Measurements from ENCODE around the gene USP19.

Gene USP19

DNA sequence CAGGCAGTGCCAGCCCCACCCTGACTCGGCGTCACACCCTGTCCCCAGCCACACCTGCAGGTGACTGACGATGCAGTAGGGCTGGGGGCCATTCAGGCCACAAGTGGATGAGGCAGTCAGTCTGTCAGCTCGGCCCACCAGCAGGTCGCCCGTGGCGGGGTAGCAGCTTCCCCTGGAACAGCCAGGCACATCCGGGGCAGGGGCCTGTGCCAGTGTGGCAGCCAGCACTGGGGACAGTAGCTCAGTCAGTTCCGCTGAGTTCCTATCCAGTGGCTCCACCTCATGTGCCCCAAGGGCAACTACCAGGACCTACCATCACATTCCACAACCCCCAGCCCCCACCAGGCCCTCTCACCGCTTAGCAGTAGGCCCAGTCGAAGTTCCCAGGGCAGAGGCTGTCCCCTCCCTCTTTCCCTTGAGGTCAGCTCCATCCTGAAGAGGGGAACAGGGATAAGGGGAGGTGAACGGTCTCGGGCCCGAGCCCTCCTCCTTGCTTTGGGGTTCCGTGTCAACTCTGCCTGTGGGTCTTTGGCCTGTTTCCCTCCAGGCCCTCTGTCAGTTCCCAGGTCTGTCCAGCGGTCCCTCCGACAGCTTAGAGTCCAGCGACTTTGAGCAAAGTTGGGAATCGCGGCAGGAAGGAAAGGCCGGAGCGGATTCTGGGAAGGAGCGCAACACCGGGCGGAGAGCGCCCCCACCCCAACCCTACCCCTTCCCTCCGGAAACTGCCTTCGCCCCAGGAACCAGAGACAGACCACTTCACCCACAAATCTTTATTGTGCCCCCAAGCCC, 12.0 kb upstream of the USP19 start, which contains the start of gene LAMB2:
Gene LAMB2 (minus strand): TSS at position 614 of the 789 bp plus-strand sequence. CDS start 183 bp downstream, at position 431.
- TF ChIP-seq POLR2AphosphoS5 (IDR thresholded peaks at IDR 0.05; ENCODE audit: low read depth, low read length) (no peak), POLR2A (IDR thresholded peaks at IDR 0.05; ENCODE audit: low read depth, low read length) (no peak), TAF1 (IDR thresholded peaks at IDR 0.05; ENCODE audit: borderline replicate concordance, low read depth, low read length) (no peak)
- no peak for DNase-seq (ENCODE audit: insufficient read length)
- FAIRE-seq: no peak

DNA sequence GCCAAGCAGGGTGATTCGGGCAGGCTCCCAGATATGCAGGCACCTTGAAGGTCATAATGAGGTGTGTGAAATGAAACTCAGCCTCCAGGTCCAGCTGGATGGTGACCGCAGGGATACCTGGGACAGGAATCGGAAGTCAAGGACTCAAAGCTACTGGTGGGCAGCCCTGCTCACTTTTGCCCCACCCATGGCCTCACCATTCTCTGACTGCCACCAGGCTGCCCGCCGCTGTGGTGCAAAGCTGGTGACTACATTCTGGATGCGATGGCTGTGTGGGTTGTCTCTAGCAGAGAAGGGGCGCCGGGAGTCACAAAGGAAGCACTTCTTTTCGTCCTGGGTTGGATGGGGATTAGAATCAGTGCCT, 11.4 kb upstream of the USP19 start:
- TF ChIP-seq TAF1 (IDR thresholded peaks at IDR 0.05; ENCODE audit: borderline replicate concordance, low read depth, low read length) (no peak), POLR2A (IDR thresholded peaks at IDR 0.05; ENCODE audit: low read depth, low read length) (no peak), POLR2AphosphoS5 (IDR thresholded peaks at IDR 0.05; ENCODE audit: low read depth, low read length) (no peak)
- DNase-seq (ENCODE audit: insufficient read length): no peak
- FAIRE-seq: no peak

DNA sequence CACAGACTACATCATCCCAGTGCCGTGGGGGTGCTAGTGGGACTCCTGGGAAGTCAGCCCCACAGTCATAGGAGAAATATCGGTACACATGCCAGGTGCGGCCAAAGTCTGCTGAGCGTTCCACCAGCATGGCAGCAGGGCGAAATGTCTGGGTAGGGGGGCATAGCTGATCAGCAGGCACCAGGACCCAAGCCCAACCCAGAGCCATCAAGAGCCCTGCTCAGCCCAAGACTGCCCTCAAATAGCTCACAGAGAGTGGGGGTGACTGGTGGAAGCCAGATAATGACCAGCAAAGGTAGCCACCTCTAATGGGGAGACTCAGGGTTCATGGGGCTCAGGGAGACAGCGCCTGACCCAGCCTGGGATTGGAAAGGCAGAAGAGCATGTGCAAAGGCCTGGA, 11.0 kb upstream of the USP19 start:
- FAIRE-seq (no peak), DNase-seq (ENCODE audit: insufficient read length) (no peak)
- no peak for TF ChIP-seq POLR2A (IDR thresholded peaks at IDR 0.05; ENCODE audit: low read depth, low read length)
- TF ChIP-seq TAF1 (IDR thresholded peaks at IDR 0.05; ENCODE audit: borderline replicate concordance, low read depth, low read length): no peak
- TF ChIP-seq POLR2AphosphoS5 (IDR thresholded peaks at IDR 0.05; ENCODE audit: low read depth, low read length): no peak

DNA sequence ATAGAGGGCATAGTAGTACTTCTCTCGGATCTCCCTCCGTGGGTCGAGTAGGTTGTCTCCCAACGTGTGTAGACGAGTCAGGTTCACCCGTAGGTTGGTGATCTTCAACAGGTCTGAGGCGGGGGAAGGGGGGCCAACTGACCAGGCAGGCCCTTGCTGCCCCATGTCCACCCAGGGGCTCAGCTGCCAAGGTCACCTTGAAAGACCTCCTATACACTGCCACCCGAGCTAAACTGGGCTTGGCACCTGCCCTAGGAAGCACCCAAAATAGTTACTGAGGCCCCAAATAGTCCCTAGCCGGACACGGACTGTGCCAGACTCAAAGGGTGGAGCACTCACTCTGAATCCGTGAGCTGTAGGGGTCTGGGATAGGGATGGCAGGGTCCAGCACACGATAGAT, 10.4 kb upstream of the USP19 start:
- TF ChIP-seq POLR2AphosphoS5 (IDR thresholded peaks at IDR 0.05; ENCODE audit: low read depth, low read length): no peak
- TF ChIP-seq POLR2A (IDR thresholded peaks at IDR 0.05; ENCODE audit: low read depth, low read length): no peak
- no peak for TF ChIP-seq TAF1 (IDR thresholded peaks at IDR 0.05; ENCODE audit: borderline replicate concordance, low read depth, low read length)
- FAIRE-seq (no peak), DNase-seq (ENCODE audit: insufficient read length) (no peak)

DNA sequence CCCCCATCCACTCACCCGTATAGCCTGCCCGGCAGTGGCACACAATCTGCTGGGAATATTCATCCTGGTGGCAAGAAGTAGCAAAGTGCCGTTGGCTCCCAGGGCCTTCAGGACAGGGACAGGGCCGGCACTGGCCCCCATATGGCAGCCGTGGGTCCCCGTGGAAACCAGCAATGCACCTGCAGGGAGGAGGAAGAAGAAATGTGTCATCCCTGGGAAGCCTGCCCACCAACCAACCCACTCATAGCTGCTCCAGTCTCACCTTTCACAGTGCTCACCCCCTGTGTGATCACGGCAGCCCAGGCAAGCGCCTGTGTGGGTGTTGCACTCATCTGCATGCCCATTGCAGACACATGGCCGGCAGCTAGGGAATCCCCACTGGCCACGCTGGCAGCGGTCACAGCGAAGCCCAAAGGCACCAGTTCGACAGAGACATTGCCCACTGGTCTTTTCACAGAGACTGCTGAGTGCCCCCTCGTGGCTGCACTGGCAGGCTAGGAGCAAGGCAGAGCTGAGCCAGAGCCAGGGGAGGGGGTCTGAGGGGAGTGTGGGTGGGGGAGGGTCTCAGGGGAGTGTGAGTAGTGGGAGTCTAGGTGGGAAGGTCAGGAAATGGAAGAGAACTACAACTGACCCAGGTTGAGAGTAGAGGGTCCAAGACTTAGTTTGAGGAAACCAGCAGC, 4.5 kb upstream of the USP19 start:
- FAIRE-seq: no peak
- TF ChIP-seq POLR2A (IDR thresholded peaks at IDR 0.05; ENCODE audit: low read depth, low read length) (no peak), POLR2AphosphoS5 (IDR thresholded peaks at IDR 0.05; ENCODE audit: low read depth, low read length) (no peak), TAF1 (IDR thresholded peaks at IDR 0.05; ENCODE audit: borderline replicate concordance, low read depth, low read length) (no peak)
- DNase-seq (ENCODE audit: insufficient read length): no peak

DNA sequence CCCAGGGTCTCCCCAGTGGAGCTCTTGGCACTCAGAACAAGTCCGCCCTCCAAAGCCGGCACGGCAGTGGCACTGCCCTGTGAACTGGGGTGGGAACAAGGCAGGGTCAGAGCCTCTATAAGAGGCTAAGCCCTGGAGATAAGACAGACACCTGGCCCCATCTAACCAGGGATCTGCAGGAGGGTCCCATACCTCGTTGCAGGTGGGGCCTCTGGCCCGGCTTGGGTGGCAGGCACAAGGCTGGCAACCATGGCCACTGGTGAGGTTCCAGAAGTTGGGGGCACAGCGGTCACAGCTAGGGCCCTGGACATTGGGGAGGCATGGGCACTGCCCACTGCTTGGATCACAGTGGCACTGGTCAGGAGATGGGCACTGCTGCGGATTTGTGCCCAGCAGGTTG, 3.6 kb upstream of the USP19 start:
- FAIRE-seq: no peak
- no peak for TF ChIP-seq POLR2A (IDR thresholded peaks at IDR 0.05; ENCODE audit: low read depth, low read length)
- no peak for TF ChIP-seq TAF1 (IDR thresholded peaks at IDR 0.05; ENCODE audit: borderline replicate concordance, low read depth, low read length)
- TF ChIP-seq POLR2AphosphoS5 (IDR thresholded peaks at IDR 0.05; ENCODE audit: low read depth, low read length): no peak
- no peak for DNase-seq (ENCODE audit: insufficient read length)

DNA sequence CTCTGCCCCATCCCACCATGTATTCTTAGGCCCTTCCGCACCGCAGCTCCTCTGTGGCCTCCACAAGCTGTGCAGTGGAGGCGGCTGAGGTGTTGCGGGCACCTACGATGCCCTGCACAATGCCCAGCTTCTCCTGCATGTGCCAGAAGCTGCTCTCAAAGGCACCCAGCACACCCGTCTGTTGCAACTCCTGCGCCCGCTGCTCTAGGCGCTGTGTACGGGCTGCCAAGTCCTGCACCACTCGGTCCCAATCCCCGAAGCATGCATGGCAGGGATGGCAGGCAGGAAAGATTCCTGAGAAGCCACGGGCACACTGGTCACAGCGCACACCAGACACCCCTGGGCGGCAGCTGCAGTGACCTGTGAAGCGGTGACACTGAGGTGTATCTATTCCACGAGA, 3.1 kb upstream of the USP19 start:
- DNase-seq (ENCODE audit: insufficient read length): no peak
- TF ChIP-seq TAF1 (IDR thresholded peaks at IDR 0.05; ENCODE audit: borderline replicate concordance, low read depth, low read length) (no peak), POLR2A (IDR thresholded peaks at IDR 0.05; ENCODE audit: low read depth, low read length) (no peak), POLR2AphosphoS5 (IDR thresholded peaks at IDR 0.05; ENCODE audit: low read depth, low read length) (no peak)
- no peak for FAIRE-seq

DNA sequence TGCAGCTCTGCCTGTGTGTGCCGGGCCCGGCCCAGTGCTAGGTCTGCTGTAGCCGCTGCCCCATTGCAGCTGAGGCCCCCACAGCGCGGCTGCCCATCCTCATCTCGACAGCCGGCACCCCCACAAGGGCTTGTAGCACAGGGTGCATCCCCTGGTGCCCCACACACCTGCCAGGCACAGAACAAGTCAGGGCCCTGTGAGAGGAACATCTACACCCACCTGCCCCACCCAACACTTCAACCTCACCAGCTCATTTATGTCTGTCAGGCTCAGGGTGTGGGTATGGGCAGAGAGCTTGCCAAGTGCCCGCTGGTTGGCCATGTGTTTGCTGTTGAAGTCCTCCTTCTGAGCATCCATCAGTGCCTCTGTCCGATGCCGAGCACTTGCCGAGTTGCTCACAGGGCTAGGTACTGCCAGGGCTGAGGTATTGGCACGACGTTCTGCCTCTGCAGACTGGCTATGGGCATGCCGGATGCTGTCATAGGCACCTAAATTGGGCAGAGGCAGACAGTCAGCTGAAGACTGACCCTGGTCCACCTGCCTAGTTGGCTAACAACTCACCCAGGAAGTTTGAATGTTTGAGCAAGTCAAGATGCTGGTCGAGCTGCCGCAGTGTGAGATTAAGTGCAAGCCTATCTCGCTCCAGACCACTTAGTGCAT, 2.4 kb upstream of the USP19 start:
- FAIRE-seq: no peak
- TF ChIP-seq POLR2A (IDR thresholded peaks at IDR 0.05; ENCODE audit: low read depth, low read length) (no peak), POLR2AphosphoS5 (IDR thresholded peaks at IDR 0.05; ENCODE audit: low read depth, low read length) (no peak), TAF1 (IDR thresholded peaks at IDR 0.05; ENCODE audit: borderline replicate concordance, low read depth, low read length) (no peak)

DNA sequence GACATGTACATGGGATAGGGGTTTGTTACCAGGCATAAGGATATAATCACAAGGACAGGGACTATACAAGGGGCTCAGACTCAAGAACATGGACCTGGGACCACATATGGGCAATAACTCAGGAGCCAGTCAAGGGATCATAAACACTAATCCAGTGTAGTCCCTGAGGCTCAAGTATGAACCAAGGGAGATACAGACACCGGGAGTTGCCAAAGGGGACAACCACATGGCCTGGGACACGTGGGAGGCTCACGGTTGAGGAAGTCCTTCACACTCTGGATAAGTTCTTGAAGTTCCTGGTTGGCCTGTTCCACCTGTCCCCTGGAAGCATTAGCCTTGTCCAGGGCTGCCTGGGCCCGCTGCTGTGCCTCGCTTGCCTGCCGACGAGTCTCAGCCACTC, 1.8 kb upstream of the USP19 start:
- TF ChIP-seq POLR2AphosphoS5 (IDR thresholded peaks at IDR 0.05; ENCODE audit: low read depth, low read length) (no peak), POLR2A (IDR thresholded peaks at IDR 0.05; ENCODE audit: low read depth, low read length) (no peak), TAF1 (IDR thresholded peaks at IDR 0.05; ENCODE audit: borderline replicate concordance, low read depth, low read length) (no peak)
- FAIRE-seq (no peak), DNase-seq (ENCODE audit: insufficient read length) (no peak)

More for the DNA sequence above, 2.4 kb upstream of the USP19 start:
- no peak for DNase-seq (ENCODE audit: insufficient read length)

DNA sequence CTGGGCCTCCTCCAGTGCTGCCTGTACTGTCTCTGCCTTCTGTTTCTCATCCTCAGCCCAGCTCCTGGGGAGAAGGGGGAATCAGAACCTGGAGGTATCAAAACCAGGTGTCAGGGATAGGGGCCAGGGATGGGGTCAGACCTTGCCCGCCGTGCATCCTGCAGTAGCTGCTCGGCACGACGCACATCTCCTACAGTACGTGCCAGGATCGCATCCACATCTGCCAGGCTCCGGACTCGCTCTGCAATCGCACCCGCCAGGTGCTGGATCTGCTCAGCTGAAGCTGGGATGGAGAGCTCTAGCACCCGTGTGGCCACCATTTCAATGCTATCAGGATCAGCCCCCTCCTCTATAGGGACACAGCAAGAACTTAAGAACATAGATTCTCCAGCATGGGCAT, 1.4 kb upstream of the USP19 start:
- FAIRE-seq: no peak
- TF ChIP-seq POLR2A (IDR thresholded peaks at IDR 0.05; ENCODE audit: low read depth, low read length) (no peak), POLR2AphosphoS5 (IDR thresholded peaks at IDR 0.05; ENCODE audit: low read depth, low read length) (no peak), TAF1 (IDR thresholded peaks at IDR 0.05; ENCODE audit: borderline replicate concordance, low read depth, low read length) (no peak)
- no peak for DNase-seq (ENCODE audit: insufficient read length)

DNA sequence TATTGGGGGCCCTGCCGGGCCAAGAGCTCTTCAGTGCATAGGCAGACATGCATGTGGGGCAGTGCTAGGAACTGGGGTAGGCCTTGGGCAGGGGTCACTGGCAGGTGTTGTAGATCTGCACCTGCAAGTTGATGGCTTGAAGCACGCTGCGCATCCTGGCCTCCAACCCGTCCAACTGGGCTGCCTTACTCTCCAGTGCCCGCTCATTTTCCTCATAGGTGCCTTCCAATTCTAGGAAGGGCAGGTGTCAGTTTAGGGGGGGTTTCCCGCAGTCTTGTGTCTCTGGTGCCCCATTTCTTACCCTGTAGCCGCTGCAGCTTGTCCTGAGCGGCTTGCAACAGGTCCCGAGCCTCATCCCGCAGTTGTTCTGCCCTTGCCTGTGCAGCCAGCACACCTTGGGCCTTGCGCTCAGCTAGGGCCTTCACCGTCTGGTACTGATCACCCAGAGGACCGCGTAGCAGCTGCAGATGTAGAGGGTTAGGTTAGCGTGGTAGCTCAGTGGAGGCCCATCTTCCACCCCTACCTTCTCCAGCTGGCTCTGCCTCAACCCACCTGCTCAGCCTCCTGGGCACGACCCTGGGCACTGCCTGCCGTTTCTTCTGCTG, 611 bp upstream of the USP19 start:
- no peak for DNase-seq (ENCODE audit: insufficient read length)
- TF ChIP-seq POLR2A (IDR thresholded peaks at IDR 0.05; ENCODE audit: low read depth, low read length) (no peak), POLR2AphosphoS5 (IDR thresholded peaks at IDR 0.05; ENCODE audit: low read depth, low read length) (no peak), TAF1 (IDR thresholded peaks at IDR 0.05; ENCODE audit: borderline replicate concordance, low read depth, low read length) (no peak)
- no peak for FAIRE-seq

Data from GM12892 (cell line).